GM19372 (cell line): Measurements from ENCODE around the gene SLC25A6.
A peak's percentile ranks its signal among the peaks of the same experiment; 100 is the strongest.
"Not testable (repeated sequence)": the region's sequence is repeated elsewhere in the genome, so short reads cannot be mapped to it uniquely, and the experiment has no call there.

Experiments
- ATAC-seq: cut with Tn5 transposase; IDR thresholded peaks from one replicate; pipeline ENCODE4 v1.9.1; 2021; ENCODE audit warnings: mild to moderate bottlenecking, low read depth, moderate library complexity; ENCODE audit not compliant: unreplicated experiment

SLC25A6 gene

DNA sequence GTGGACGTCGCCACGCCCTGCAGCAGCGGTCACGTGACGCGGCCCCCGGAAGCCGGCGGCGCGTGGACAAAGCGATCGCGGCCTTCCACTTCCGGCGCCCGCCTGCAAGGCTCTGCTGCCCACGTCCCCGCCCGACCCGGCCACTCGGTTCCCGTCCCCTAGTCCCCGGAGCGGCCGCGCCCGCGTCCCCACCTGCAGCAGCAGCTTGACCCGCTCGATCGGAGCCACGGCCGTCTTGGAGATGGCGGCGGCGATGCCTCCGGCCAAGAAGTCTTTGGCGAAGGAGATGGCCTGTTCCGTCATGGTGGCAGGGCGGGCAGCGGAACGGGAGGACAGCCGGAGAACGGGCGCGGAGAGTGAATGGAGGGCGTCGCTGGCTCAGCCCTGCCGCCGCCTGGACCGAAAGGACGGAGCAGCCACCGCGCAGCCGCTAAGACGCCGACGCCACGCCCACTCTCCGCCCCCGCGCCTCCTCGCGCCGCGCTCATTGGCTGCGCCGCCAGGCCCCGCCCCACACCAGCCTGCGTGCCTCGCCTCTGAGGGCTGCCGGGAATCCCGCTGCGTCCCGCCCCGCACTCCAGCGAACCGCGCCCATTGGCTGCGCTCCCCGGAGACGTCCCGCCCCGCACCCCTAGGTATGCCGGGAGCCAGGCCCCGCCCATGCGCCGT, at the start of gene SLC25A6:
Gene SLC25A6 (minus strand): TSS at position 407 of the 669 bp plus-strand sequence. CDS start 104 bp downstream, at position 303.
- peak; percentile 90 for ATAC-seq

DNA sequence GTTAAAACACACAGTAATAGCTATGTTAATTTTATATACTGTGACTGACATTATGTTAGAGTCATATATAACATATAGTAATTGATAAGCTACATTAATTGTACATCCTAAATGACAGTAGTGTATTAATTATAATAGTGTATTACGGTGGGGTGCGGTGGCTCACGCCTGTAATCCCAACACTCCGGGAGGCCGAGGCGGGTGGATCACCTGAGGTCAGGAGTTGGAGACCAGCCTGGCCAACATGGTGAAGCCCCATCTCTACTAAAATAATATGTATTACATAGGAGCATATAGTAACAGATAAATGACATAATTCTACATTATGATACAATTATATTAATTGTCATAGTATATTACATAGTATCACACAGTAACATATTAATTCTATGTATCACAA, 48.6 kb upstream of the SLC25A6 start:
- no peak for ATAC-seq

DNA sequence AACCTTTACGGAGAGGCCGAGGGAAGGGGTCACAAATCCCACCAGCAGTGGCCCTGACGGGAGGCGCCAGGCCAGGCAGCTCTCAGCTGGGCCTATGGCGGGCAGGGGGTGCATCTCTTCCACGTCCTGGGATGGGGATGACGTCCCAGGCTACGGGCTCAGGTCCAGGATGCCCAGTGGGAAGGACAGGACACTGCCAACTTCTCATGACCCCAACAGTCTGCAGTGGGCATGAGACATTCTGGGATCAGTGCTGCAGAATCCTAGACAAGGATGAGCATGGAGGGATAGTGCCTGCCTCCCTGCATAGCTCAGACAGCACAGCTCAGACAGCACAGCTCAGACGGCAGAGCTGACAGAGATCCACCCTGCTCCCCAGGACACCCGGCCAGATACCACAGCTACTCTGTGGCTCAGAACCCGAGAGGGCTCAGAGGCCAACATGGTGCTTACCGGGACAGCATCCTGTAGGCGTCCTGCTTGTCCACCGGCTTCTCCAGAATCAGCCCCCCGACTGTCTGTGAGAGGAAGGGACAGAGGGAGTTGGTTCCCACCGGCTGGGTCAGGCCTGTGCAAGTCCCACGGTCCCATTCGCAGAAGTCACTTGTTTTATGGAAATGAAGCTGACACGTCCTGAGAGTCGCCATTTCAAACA, 43.5 kb upstream of the SLC25A6 start:
- no peak for ATAC-seq

DNA sequence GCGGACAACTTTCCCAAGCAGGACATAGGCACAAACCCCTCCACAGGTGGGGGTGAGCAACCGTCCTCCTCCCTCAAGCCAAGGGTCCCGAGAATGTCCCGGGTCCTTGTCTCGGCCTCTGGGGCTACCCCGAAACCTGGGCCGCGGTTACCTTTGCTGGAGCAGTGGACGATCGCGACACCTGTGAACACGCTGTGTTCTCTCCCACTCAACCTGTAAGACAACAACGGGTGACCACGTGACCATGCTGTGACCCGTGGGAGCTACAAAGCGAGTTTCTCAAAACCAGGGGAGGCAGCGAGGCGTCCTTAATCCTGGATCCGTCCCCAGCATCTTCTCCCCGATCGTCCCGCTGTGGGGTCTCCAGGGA, 42.9 kb upstream of the SLC25A6 start:
- no peak for ATAC-seq

DNA sequence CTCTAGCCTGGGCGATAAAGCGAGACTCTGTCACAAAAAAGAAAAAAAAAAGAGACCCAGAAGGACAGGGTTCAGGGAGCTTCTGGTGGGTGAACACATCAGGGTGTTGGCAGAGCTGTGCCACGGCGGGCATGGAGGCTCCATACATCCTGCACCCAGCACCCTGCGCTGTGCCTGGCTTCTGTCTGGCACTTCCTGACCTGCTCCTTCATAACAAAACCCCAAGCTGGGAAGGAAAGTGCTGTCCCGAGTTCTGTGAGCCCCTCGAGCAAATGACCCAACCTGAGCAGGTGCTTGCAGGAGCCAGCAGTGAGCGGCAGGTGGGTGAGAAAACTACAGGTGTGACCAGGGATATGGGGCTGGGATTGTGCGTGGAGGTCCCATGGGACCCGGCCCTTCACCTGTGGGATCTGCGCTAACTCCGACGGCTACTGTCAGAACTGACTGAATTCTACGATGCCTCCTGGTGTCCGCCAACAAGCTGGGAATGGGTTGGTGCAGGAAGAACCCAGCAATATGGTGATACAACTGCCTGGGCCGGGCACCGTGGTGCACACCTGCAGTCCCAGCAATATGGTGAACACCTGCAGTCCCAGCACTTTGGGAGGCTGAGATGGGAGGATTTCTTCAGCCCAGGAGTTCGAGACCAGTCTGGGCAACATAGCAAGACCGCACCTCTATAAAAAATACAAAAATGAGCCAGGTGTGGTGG, 41.9 kb upstream of the SLC25A6 start:
- ATAC-seq = no peak

DNA sequence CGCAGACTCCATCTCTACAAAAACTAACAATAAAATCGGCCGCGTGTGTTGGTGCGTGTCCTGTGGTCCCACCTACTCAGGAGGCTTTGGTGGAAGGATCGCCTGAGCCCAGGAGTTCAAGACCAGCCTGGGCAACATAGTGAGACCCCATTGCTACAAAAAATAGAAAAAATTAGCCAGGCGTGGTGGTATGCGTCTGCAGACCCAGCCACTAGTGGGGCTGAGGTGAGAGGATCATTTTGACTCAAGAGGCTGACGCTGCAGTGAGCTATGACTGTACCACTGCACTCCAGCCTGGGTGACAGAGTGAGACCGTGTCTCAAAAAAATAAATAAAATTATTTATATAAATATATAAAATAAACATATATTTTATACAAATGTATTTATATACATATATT, 38.5 kb upstream of the SLC25A6 start:
- no peak for ATAC-seq

DNA sequence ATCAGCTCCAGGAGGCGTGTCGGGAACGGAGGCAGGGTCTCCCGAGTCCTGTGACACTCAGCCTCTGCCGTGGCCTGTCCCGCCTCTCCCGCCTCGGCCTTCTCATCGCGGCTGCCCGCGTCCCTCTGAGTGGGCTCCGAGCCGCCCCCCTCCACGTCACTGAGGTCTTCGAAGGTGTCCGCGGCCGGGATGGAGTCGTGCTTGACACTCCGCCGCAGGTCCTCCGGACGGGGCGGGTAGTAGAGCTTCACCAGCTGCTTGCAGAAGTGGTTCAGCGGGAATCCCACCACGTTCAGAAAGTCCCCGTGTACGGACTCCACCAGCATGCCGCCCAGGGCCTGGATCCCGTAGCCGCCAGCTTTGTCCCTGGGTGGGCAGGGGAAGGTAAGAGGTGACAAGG, 35.8 kb upstream of the SLC25A6 start:
- ATAC-seq = no peak

DNA sequence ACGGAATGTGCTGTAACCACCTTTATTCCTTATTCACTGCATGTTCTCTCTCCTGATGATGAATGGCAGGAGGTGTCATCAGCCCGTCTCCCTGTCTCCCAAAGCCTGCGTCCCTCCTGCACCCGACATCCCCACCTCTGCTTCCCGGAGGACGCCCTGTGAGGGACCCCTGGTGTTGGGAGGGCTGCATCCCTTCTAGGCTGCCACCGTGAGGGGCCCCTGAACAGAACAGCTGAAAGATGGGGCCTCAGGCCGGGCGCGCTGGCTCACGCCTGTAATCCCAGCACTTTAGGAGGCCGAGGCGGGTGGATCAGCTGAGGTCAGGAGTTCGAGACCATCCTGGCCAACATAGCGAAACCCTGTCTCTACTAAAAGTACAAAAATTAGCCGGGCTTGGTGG, 34.4 kb upstream of the SLC25A6 start:
- not testable (repeated sequence) for ATAC-seq

DNA sequence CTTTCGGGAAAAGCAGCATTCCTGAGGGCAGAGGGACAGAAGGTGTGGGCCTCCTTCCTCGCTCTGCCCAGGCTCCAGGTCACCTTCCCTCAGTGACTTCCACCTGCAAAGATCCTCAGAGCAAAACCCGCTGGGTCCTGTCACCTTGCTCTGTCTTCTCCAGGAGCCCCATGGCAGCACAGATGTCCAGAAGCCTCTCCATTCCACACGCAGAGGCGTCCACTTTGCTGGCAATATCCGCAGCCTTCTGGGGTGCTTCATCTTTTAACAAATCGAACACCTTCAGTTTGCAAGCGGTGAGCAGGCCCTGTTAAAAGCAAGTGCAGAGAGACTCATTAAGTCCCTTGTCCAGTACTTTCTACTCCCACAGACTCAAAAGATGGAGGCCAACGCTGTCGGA, 33.5 kb upstream of the SLC25A6 start:
- ATAC-seq = no peak

DNA sequence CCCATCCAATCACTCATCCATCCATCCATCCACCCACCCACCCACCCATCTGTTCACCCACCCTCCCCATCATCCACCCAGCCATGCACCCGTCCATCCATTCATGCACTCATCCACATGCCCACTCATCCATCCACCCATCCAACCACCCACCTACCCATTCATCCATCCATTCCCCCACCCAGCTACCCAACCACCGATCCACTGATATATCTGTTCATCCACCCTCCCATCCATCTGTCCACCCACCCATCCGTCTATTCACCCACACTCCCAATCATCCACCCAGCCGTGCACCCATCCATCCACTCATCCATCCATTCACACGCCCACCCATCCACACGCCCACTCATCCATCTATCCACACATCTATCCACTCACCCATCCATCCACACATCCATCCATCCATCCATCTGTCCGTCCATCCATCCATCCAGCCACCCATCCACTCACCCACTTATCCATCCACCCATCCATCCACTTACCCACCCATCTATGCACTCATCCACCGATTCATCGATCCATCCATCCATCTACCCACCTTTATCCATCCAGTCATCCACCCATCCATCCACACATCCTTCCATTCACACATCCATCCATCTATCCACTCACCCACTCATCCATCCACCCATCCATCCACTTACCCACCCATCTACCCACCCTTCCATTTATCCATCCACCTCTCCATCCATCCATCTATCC, 32.4 kb upstream of the SLC25A6 start:
- no peak for ATAC-seq

DNA sequence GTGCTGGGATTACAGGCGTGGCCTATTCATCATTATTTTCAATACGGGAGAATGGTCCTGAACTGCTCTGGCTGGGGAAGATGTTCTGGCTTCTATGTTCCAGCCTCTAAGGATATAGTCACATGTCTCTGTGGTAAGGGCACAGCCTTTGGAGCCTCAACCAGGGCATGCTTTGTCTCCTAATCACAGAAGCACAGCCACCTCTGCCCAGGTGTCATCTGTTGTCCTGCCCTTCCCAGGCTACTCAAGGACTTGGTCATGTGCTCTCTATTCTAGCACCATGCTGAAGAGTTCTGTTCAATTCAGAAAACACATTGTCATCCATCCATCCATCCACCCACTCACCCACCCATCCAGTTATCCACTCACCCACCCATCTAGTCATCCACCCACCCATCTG, 31.3 kb upstream of the SLC25A6 start:
- ATAC-seq = no peak

DNA sequence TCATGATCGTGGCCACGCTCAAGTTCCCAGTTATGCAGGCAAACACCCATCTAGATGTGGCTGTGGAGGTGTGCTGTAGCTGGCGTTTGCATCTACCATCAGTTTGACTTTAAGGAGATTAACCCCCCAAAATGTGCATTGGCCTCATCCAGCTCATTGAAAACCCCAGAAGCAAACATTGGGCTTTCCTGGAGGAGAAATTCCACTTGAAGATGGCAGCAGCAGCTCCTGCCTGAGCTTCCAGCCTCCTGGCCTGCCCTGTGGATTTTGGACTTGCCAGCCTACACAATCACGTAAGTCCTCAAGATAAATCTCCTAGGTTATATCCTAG, 30.2 kb upstream of the SLC25A6 start:
- no peak for ATAC-seq

DNA sequence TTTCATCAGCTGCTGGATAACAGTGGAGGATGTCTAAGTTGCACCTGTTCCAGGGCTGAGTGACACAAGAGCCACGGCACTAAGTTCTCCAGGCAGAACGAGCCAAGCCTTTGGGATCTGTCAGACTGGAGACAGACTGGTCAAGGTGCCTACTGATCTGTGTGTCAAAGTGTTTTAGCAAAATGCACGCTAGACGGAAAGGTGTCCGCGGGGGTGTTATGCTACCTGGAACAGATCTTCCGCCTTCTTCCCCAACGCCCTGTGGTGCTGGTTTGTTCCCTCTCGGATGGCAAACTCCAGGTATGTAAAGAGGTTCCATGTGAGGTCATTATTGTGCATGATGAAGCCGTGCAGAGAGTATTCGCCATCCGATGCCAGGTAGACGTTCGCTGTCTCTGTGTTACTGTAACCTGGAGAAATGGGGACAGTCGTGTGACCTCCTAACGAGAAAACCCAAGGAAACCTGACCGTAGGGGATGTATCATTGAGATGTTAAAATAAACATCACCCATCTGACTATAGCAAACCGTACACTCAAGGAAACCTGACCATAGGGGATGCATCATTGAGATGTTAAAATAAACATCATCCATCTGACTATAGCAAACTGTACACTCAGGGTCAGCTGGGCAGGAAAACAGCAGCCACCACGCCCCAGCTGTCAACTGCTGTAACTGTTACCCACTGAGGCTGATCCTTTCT, 29.7 kb upstream of the SLC25A6 start:
- no peak for ATAC-seq

DNA sequence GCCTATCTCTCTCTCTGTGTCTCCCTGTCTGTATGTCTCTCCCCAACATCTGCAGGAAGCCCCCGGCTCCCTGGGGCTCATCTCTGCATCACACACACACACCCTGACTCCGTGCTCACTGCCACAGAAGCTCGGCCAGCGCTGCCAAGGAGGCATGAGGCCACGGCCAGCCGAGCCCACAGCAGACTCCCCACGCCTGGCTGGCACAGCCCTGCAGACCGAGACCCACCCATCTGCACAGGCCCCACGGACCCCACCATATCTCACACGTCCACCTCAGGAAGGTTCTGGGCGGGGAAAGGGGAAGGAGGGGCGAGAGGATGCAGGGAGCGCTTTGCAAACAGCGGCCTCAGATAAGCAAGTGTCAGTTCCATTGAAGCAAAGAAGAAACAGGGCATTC, 28.5 kb upstream of the SLC25A6 start:
- ATAC-seq = no peak

DNA sequence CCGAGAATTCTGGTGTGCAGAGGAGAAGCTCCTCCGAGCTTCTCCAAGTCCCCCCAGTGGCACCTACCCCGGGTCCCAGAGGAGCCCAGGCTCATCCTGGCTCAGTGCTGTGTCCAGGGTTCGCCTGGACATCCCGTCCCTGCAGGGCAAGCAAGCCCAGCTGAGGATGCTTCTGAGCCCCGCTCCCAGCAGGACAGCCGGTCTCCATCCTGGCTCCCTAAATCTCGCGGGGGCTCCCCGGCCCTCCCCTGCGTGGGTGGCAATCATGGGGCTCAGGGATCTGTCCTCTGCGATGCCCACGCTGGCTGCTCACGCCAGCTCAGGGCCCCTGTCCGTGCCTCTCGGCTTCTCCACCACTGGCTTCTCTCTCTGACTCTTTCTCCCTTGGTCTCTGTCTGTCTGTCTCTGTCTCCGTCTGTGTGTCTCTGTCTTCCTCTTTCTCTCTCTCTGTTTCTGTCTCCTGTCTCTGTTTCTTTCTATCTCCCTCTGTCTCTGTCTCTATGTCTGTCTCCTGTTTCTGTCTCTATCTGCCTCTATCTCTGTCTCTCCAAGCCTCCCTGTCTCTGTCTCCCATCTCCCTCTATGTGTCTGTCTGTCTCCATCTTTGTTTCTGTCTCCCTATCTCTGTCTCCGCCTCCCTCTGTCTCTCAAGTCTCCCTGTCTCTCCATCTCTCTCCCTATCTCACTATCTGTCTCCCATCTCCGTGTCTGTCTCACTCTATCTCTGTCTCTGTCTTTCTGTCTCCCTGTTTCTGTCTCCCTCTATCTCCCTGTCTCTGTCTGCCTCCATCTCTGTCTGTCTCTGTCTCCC, 27.8 kb upstream of the SLC25A6 start:
- no peak for ATAC-seq

DNA sequence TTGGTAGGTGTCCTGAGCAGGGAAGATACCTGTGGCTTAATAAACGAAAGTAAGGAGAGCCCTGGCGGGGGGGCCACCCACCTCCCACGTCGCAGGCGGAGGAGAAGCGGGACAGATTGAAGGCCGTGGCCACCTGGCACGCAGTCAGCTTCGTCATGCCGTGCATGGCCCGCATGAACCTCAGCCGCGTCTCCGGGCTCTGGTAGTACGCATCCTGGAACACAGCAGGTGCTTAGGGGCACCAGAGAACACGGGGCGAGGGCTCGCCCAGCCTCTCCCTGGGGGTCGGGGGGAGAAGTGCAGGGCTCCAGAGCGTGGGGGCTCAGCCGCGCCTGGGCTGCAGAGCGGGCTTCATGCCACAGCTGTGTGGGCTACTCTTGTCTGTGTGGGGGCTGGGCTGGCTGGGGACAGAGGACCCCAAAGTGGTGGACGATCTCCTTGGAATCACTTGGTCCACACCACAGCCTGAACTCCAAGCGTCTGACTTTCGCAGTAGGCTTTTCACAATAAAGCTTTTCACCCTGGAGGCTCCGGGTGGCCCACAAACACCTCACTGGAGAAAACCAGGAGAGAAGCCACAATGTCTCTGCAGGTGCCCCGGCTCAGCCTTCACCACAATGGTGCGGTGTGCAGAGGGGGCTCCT, 27.1 kb upstream of the SLC25A6 start:
- no peak for ATAC-seq

DNA sequence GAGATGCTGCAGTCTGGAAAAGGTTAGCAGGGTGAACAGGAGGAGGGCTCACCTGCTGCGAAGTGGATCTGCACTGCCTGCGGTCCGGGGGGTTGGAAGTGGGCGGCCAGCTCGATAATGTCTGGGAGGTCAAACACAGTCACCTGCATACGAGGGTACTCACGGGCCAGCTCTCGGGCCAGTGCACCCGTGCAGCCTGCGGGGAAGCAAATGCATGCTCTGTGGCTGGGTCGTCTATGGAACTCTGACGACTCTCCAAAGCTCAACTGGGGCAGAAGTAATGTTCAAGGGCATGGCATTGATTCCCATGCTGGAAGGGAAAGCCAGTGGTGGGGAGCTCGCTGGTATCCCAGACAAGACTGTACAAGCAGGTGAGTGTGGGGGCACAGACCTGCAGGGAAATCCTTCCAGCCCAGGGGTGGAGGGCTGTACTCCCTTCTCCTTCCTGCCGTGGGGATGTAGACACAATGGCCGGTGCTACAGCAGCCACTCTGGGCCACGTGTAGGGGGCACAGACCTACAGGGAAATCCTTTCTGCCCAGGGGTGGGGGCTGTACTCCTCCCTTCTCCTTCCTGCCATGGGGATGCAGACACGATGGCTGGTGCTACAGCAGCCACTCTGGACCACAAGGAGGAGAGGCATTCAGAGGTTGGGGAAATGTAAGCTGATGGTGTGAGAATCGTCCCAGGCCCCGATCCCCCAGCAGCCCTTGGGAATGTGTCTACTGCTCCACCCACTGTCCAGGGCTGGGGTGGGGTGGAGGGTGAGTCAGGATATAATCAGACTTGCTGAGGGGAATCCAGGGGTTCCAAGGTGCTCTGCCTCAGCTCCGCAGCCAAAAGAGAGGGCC, 26.2 kb upstream of the SLC25A6 start:
- ATAC-seq = no peak

DNA sequence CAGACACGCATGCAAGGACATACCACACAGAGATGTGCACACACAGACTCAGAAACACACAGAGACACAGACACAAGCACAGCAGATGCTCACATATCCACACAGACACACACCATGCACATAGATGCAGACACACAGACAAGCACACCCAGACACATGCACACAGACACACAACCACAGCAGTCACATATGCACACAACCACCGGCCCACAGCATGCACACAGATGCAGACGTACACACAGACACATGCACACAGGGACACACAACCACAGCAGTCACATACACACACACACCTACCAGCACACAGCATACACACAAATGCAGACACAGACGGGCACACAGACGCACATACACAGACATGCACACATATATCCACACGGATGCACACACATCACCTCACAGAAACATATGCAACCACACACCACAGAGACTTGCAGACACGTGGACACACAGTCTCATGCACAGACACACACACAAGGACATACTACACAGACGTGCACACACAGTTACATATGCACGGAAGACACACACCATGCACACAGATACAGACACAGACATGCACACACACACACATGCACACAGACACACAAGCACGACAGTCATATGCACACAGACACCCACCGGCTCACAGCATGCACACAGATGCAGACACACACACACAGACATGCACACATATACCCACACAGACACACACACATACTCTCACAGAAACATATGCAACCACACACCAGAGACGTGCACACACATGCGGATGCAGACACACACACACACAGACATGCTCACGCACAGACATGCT, 25.2 kb upstream of the SLC25A6 start:
- ATAC-seq = no peak
